Hematopoietic multipotent progenitor cell treated with erythropoietin and hydrocortisone succinate and interleukin-3 and kit ligand, for 6 days (in vitro differentiated cells): ENCODE results near the gene MUC21.
"Not testable (repeated sequence)": the region's sequence is repeated elsewhere in the genome, so short reads cannot be mapped to it uniquely, and the experiment has no call there.

Experiments
- DNase-seq: peaks from one replicate; pipeline ENCODE4 v3.0.0-alpha.2; 2015

Gene MUC21

GRCh38 chr6:30970946-30971345 lies 12.6 kb upstream of the MUC21 start:
- no peak for DNase-seq

DNA sequence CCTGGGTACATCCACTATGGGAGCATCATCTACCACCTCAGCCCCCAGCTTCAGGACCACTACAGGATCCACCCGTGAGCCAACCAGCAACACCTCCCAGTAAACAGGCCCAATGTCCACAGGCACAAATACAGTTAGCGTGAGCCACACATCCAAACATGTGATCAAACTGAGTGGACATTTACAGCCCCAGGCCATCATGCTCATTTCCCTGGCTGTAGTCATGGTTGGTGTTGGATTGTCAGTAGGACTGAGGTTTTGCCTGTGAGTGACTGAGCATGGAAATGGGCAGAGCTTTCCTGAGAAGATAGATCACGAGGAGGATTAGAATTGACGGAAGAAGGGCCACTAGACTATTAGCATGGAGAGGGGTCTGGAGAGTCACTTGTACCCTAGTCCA lies 10.7 kb upstream of the MUC21 start:
- DNase-seq, result no peak

DNA sequence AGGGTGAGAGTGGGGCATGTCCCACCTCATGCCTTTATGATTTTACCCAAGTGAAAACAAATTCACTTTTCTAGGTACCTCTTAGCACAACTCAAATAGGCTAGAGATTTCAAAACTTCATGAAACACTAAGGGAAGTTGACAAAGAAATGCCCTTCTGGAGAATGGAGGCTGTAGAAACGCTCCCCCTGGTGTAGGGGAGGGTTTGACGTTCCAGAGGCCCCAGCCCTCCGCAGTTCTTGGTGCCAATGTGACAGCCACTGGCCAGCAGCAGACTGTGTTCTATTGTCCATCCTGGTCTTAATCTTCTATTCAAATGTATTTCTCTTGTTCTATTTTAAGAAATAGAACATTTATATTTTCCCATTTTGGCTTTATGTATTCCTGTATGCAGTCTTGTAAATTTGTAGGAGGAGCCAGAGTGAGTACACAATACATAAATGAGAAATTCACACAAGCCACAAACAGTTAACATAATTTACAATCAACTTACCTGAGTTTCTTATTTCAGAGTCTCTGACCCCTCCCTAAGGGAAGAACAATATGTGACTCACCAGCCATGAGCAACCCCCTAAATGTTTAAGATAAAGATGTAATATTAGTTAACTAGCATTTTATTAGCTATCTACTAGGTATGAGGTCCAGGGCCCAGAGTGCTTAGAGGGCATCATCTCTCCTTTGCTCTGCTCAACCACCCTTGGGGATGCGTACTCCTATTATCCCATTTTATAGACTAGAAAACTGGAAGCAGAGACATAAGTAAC lies 8.8 kb upstream of the MUC21 start:
- DNase-seq, result no peak

DNA sequence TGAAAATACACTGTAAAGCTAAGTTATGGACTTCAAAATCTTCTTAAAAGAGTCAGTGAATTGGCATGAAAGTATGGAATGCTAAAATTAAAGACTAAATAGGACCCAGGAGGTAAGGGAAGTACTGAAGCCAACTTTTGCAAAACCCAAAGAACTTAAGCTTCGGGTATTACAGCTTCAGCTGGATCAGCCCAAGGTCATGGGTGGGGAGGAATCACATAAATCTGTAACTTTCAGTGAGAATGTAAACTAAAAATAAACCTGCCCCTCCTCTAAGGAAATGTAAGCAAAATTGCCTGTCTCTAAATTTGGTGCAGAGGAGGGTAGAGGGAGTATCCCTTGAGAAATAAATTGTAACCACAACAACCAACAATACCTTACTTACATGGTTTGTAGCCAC lies 4.4 kb upstream of the MUC21 start:
- DNase-seq, result no peak

GRCh38 chr6:30979690-30980089 lies 3.8 kb upstream of the MUC21 start:
- no peak for DNase-seq

DNA sequence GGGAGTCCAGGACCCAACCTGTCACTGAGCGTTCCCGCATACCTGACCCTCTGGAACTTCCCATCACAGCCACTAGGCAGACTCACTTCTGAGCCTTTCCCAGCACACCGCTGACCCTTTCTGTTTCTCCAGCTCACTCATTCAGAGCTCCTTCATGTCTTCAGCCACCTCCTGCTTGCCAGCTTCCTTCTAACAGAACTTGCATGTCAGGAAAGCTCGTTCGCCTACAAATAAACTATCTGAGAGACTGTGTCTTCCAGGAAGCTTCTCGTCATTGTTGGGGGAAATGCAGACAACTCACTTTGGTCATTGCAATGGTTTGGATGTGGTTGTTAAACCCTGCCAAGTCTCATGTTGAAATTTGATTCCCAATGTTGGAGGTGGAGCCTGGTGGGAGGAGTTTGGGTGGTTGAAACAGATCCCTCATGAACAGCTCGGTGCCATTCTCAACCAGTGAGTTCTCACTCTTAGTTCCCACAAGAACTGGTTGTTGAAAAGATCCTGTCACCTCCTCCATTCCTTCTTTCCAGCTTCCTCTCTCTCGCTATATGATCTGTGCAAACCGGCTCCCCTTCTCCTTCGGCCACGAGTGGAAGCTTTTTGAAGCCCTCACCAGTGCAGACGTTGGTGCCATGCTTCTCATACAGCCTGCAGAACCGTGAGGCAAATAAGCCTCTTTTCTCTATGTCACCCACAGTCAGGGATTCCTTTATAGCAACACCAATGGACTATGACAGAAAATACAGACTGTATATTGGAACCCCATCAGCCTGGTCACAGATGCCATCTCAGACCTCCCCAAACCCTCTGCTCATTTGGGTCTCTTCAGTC lies 1.4 kb upstream of the MUC21 start:
- DNase-seq, result no peak

- no peak for DNase-seq
Measured at GRCh38 chr6:30985490-30985889, 2.0 kb downstream of the MUC21 start.

- DNase-seq, result no peak
Measured at GRCh38 chr6:30987304-30987703, 3.8 kb downstream of the MUC21 start.

DNA sequence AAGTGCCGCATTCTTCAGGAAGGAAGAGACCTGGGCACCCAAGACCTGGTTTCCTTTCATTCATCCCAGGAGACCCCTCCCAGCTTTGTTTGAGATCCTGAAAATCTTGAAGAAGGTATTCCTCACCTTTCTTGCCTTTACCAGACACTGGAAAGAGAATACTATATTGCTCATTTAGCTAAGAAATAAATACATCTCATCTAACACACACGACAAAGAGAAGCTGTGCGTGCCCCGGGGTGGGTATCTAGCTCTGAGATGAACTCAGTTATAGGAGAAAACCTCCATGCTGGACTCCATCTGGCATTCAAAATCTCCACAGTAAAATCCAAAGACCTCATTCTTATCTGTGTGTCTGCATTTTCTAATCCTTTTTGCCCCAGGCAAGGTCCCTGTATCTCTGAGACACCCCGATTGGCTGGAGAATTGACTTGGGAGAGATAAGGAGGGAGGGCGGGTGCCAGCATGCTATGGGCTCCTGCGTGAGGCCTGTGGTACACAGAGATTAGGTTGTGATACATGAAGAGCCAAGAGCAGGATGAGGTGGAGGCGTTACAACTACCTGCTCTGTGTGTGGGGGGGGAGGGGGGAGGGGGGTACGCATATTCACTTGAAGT lies 4.8 kb downstream of the MUC21 start:
- DNase-seq, result peak; percentile 89

GRCh38 chr6:30990422-30991086 lies 7.0 kb downstream of the MUC21 start:
- no peak for DNase-seq

DNA sequence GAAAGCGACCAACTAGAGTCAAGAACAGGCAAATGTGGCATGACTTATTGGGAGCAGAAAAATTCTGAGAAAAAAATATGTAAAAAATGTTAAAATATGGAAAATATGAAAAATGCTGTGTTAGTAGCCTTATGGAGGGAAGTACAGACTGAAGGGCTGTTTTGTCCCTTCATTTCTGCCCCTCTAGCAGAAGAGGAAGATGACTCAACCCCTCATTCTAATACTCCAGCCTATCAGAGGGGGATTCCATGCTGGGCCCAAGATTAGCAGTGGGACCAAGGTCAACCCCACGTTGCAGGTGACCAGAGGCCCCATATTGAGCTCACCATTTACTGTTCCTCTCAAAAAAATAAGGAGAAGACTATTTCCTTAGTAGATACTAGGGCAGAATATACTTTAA lies 8.4 kb downstream of the MUC21 start:
- no peak for DNase-seq

DNA sequence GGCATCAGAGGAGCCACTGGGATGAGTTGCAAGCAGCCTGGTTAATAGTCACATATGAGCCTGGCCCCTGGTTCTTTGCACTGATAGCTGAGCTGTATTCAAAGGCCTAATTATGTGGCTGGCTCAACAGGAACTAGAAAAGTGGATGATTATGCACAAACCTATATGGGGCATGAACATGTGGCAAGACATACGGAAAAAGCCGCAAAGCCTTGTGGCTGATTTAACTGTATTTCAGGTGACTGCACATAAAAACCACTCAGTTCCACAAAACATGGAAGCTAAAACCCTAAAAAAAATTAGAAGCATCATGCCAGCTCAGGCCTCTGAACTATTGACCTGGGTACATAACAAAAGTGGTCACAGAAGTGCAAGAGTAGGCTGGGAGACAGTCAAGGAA lies 13.8 kb downstream of the MUC21 start:
- no peak for DNase-seq

- DNase-seq, result no peak
Measured at GRCh38 chr6:30998785-30999184, 15.3 kb downstream of the MUC21 start.

- not testable (repeated sequence) for DNase-seq
Measured at GRCh38 chr6:31000067-31000860, 16.7 kb downstream of the MUC21 start.

DNA sequence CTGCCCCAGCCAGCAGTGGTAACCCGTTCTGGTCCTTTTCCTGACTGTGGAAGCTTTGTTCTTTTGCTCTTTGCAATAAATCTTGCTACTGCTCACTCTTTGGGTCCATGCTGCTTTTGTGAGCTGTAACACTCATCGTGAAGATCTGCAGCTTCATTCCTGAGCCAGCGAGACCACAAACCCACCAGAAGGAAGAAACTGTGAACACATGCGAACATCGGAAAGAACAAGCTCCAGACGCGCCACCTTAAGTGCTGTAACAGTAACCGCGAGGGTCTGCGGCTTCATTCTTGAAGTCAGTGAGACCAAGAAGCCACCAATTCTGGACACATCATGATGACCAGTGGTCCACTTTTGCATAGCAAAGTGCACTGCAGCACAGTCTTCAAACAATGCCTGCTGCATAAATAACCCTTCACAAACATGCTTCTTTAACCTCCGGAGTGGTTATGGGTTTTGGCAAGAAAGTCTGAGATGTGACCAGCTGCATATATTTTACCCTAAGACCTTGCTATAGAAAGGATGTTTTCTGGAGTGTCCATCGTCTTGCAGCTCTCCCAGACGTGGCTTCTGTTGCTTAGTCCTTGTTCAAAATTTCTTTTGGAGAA lies 17.9 kb downstream of the MUC21 start:
- no peak for DNase-seq

DNA sequence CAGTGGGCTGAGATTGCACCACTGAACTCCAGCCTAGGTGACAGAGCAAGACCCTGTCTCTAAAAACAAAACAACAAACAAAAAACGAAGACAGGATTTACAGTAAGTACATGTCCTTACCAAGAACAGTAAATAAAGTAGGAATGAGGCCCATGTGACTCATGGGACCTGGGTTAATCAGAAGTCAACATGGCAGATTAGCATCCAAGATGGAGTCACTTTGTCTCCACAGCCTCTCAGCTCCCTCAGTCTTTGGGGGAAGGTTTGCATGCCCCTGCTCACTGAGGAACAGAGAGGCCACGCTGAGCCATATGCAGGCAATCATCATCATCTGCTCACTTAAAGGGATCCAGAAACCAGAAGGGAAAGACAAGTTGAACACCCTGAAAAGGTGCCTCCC lies 19.0 kb downstream of the MUC21 start:
- DNase-seq, result no peak

GRCh38 chr6:31004794-31005193 lies 21.3 kb downstream of the MUC21 start:
- DNase-seq, result no peak

- no peak for DNase-seq
Measured at GRCh38 chr6:31005249-31006020, 21.9 kb downstream of the MUC21 start.

DNA sequence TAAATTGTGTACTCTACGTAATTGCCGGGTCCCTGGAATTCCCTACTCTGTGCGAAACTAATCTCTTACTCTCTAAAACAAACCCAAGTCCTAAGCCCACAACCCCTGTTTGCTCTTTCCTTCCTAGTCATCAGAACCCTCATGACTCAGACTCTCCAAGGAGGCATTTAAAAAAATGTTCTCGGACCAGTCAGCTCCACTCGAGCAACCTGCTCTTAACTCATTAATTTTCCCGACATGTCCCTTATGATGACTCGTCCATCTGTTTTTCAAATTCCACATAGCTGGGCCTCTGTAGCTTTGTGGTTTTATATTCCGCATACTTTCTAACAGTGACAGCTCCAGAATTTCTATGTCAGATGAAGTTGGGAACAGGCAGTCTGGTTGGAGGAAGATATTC lies 24.2 kb downstream of the MUC21 start:
- no peak for DNase-seq

DNA sequence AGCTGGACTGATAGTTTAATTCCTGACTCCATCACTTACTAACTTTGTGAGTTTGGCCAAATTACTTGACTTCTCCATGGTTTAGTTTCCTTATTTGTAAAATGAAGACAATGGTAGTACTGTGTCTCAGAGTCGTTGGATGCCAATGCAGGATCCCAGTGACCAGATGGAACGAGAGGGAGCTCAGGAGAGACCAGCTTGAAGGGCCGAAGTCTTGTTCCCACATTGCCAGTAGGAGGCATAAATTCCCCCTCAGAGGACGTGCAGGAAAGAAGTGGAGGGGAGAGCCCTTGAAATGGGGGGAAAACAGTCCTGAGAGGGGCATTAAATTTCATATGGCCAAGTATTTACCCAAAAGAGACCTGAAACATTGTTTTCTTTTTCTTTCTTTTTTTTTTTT lies 24.6 kb downstream of the MUC21 start:
- no peak for DNase-seq

- DNase-seq, result no peak
Measured at GRCh38 chr6:31009731-31010130, 26.2 kb downstream of the MUC21 start.
